ENCODE results near the gene RTTN.

- TF ChIP-seq, protein P1, sequence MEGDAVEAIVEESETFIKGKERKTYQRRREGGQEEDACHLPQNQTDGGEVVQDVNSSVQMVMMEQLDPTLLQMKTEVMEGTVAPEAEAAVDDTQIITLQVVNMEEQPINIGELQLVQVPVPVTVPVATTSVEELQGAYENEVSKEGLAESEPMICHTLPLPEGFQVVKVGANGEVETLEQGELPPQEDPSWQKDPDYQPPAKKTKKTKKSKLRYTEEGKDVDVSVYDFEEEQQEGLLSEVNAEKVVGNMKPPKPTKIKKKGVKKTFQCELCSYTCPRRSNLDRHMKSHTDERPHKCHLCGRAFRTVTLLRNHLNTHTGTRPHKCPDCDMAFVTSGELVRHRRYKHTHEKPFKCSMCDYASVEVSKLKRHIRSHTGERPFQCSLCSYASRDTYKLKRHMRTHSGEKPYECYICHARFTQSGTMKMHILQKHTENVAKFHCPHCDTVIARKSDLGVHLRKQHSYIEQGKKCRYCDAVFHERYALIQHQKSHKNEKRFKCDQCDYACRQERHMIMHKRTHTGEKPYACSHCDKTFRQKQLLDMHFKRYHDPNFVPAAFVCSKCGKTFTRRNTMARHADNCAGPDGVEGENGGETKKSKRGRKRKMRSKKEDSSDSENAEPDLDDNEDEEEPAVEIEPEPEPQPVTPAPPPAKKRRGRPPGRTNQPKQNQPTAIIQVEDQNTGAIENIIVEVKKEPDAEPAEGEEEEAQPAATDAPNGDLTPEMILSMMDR (conservative IDR thresholded peaks at IDR 0.05; ENCODE audit: low read depth, low read length) = no peak
- TF ChIP-seq EZH2 (IDR thresholded peaks at IDR 0.05; ENCODE audit: borderline replicate concordance, low read depth, low read length, poor library complexity, severe bottlenecking) = no peak
Observed at GRCh38 chr18:70019136-70019535, 186.4 kb downstream of the RTTN start.
